Type B pancreatic cell (in vitro differentiated cells): ENCODE data around the gene RPTOR. TPM values are rescaled to one million over a fixed set of nuclear protein-coding genes. Genes with fewer than 3 reads are reported as not detected.

ENCODE experiments used
- DNase-seq: peaks from one replicate; pipeline ENCODE4 v3.0.0; 2021; ENCODE audit warnings: mixed read lengths; ENCODE audit not compliant: unreplicated experiment; ENCODE audit errors: extremely low spot score
- H3K27ac Mint-ChIP-seq: 2 replicates; pipeline ENCODE4 v1.8.0; 2021; ENCODE audit warnings: mild to moderate bottlenecking, mixed read lengths
- H3K27me3 Mint-ChIP-seq: 2 replicates; pipeline ENCODE4 v1.8.0; 2021; ENCODE audit warnings: mixed read lengths
- H3K36me3 Mint-ChIP-seq: 2 replicates; pipeline ENCODE4 v1.8.0; 2021; ENCODE audit warnings: mixed read lengths
- H3K4me1 Mint-ChIP-seq: one replicate; pipeline ENCODE4 v1.8.0; 2021; ENCODE audit warnings: mixed read lengths; ENCODE audit not compliant: unreplicated experiment
- H3K4me3 Mint-ChIP-seq: 2 replicates; pipeline ENCODE4 v1.8.0; 2021; ENCODE audit warnings: mild to moderate bottlenecking, mixed read lengths
- H3K9me3 Mint-ChIP-seq: 2 replicates; pipeline ENCODE4 v1.8.0; 2021; ENCODE audit warnings: mixed read lengths
- CTCF ChIP-seq: fragments of 200-600 bp; sonication (generic); conservative IDR thresholded peaks from 2 replicates; pipeline ENCODE4 v1.5.0; 2021; ENCODE audit warnings: antibody characterized with exemption, mild to moderate bottlenecking
- total RNA-seq: library from RNA; stranded (reverse); gene quantifications from 2 replicates; pipeline ENCODE4 v1.2.1, GENCODE V29; 2021; ENCODE audit warnings: low replicate concordance

The RPTOR gene
- total RNA-seq, 1 donor from 2014 or later = 39.8 TPM

GRCh38 chr17:80997424-80998117 lies 452.9 kb downstream of the RPTOR start:
- H3K27ac Mint-ChIP-seq = no peak overlapping the region
- H3K27me3 Mint-ChIP-seq = peaks cover 11% of the 10 kb centered on the region
- no peak for TF ChIP-seq CTCF
- no peak for DNase-seq
- H3K9me3 Mint-ChIP-seq = no peaks in the 10 kb centered on the region
- peaks cover 10% of the 10 kb centered on the region for H3K4me1 Mint-ChIP-seq
- H3K36me3 Mint-ChIP-seq = no peaks in the 10 kb centered on the region
- no peak overlapping the region for H3K4me3 Mint-ChIP-seq

- TF ChIP-seq CTCF = no peak
- Mint-ChIP-seq H3K4me3 (no peak overlapping the region), H3K4me1 (peaks cover 11% of the 10 kb centered on the region), H3K36me3 (no peaks in the 10 kb centered on the region), H3K9me3 (no peaks in the 10 kb centered on the region), H3K27ac (no peak overlapping the region), H3K27me3 (peaks cover 18% of the 10 kb centered on the region)
- no peak for DNase-seq
Observed at GRCh38 chr17:80998118-80998747, 453.6 kb downstream of the RPTOR start.

GRCh38 chr17:80998748-80999535 lies 454.3 kb downstream of the RPTOR start:
- DNase-seq = no peak
- Mint-ChIP-seq H3K27me3 (peaks cover 23% of the 10 kb centered on the region), H3K9me3 (no peaks in the 10 kb centered on the region), H3K4me3 (no peak overlapping the region), H3K27ac (no peak overlapping the region), H3K4me1 (peaks cover 14% of the 10 kb centered on the region), H3K36me3 (no peaks in the 10 kb centered on the region)
- TF ChIP-seq CTCF = no peak

GRCh38 chr17:80999536-81000333 lies 455.1 kb downstream of the RPTOR start:
- Mint-ChIP-seq H3K27ac (no peak overlapping the region), H3K4me1 (peaks cover 14% of the 10 kb centered on the region), H3K9me3 (no peaks in the 10 kb centered on the region), H3K4me3 (no peak overlapping the region), H3K36me3 (no peaks in the 10 kb centered on the region), H3K27me3 (peaks cover 27% of the 10 kb centered on the region)
- DNase-seq = no peak
- TF ChIP-seq CTCF = no peak

- no peak for TF ChIP-seq CTCF
- H3K36me3 Mint-ChIP-seq = no peaks in the 10 kb centered on the region
- H3K4me3 Mint-ChIP-seq = no peak overlapping the region
- H3K4me1 Mint-ChIP-seq = peaks cover 14% of the 10 kb centered on the region
- no peak for DNase-seq
- H3K27ac Mint-ChIP-seq = no peak overlapping the region
- H3K9me3 Mint-ChIP-seq = no peaks in the 10 kb centered on the region
- peaks cover 30% of the 10 kb centered on the region for H3K27me3 Mint-ChIP-seq
Observed at GRCh38 chr17:81000334-81000630, 455.6 kb downstream of the RPTOR start.
